Adrenal gland (tissue), 12 donors: ENCODE data around the gene CFAP251. TPM values are rescaled to one million over a fixed set of nuclear protein-coding genes. Genes with fewer than 3 reads are reported as not detected.
A peak's percentile ranks its signal among the peaks of the same experiment; 100 is the strongest.

Source experiments
- DNase-seq, 7 donors: peaks; one replicate each; pipeline ENCODE4 v3.0.0-alpha.2; 2019 to 2020
- H3K27ac ChIP-seq, 5 donors: fragments of 200-600 bp; sonication (generic) in 4 of 5; 1 replicate in 3 of 5; 2 replicates in 2 of 5; pipeline versions ENCODE4 v1.5.1 to v1.8.0; 2016 to 2020; ENCODE audit warnings: mild to moderate bottlenecking in 1 of 5
- H3K27me3 ChIP-seq: fragments of 200-600 bp; 2 replicates; pipeline ENCODE4 v1.8.0; 2021
- H3K36me3 ChIP-seq, 2 donors: fragments of 200-600 bp; replicated peaks in 1 of 2; 1 replicate in 1 of 2; 2 replicates in 1 of 2; pipeline versions ENCODE4 v1.5.1 to v1.8.0; 2018 to 2022
- H3K4me1 ChIP-seq, 2 donors: fragments of 200-600 bp; replicated peaks in 1 of 2; 1 replicate in 1 of 2; 2 replicates in 1 of 2; pipeline versions ENCODE4 v1.5.1 to v1.8.0; 2018 to 2021
- H3K4me3 ChIP-seq, 4 donors: fragments of 200-600 bp; sonication (generic) in 3 of 4; one replicate each; pipeline ENCODE4 v1.5.1; 2016 to 2018
- H3K9me3 ChIP-seq, 3 donors: fragments of 200-600 bp; sonication (generic) in 1 of 3; replicated peaks in 1 of 3; 1 replicate in 2 of 3; 2 replicates in 1 of 3; pipeline versions ENCODE4 v1.5.1 to v1.8.0; 2016 to 2021
- CTCF ChIP-seq, 6 experiments: fragments of 450-650 bp in 4 of 6; fragments of 200-600 bp in 2 of 6; sonication (generic) in 1 of 6; IDR thresholded peaks; 1 replicate in 5 of 6; 2 replicates in 1 of 6; pipeline versions ENCODE4 v1.5.1 to v1.8.0; 2016 to 2021; ENCODE audit warnings: antibody characterized with exemption in 6 of 6, mild to moderate bottlenecking in 2 of 6, moderate library complexity in 1 of 6
- POLR2A ChIP-seq, 2 donors: fragments of 450-650 bp; IDR thresholded peaks; one replicate each; pipeline ENCODE4 v1.6.1; 2017; ENCODE audit warnings: antibody characterized with exemption in 2 of 2, mild to moderate bottlenecking in 2 of 2, moderate library complexity in 1 of 2
- WGBS, 4 donors: extraction: QIAGEN DNeasy Blood & Tissue Kit in 2 of 4; methylation state at CpG; one replicate each; pipeline versions ENCODE4 v1.1.5 to v1.1.7; 2013 to 2017; 5-methylcytosine and 5-hydroxymethylcytosine counted together
- intact Hi-C, 2 donors: fragments of 100-400 bp; cut with DNase I; formaldehyde crosslinking; loops; one replicate each; pipeline versions ENCODE4 v1.14.1 to v1.15.0; 2022 to 2023
- polyA plus RNA-seq, 3 donors: library from polyadenylated mRNA; stranded (reverse); fragments of 200-250 nt in 2 of 3; fragments of 350-450 nt in 1 of 3; fragmentation: Illumina TruSeq in 1 of 3; extraction: RNeasy Lipid Tissue Mini Kit (QIAGEN cat#74804) in 1 of 3; gene quantifications; one replicate each; pipeline ENCODE4 v1.2.3, GENCODE V29; 2013 to 2014
- small RNA-seq, 2 donors: library from RNA; depleted of rRNA; stranded (forward); fragments of <200 nt; gene quantifications; one replicate each; pipeline ENCODE3, GENCODE V24; 2016
- total RNA-seq, 9 donors: library from RNA; depleted of rRNA in 4 of 9; stranded (reverse); fragments of >200 nt in 4 of 9; fragments of 120-200 nt in 1 of 9; fragmentation: NEBNext Ultra II Directional in 1 of 9; extraction: Animal tissue kit (Norgen Biotek cat#: 25700) in 1 of 9; gene quantifications; one replicate each; pipeline versions ENCODE4 v1.1.0 to v1.2.4, GENCODE V29; 2013 to 2023
- donor health status: healthy with polysubstance abuse.
- donor health status: Bipolar disorder and iron deficiency.
- donor health status: DM: yes; HTN: yes; CAD: no.
- donor health status: DM: no; HTN: no; CAD: no.
- donor health status: DM: no; HTN: no; CAD: no.
- donor health status: DM: yes; HTN: yes; CAD: no.

CFAP251 gene
- total and polyA plus RNA-seq, 12 donors: 0.30 to 11.6 (median 2.7) TPM

GRCh38 chr12:122050706-122051105 is 132.3 kb downstream of the CFAP251 start:
- H3K27ac ChIP-seq: peak overlapping the region in 4 of 5 donors; percentile 60 to 80 (median 76)
- WGBS, 4 donors: 65 to 83% (median 79%) methylated on average over 15 to 20 of the region's 20 CpGs
- no peaks in the 10 kb centered on the region for H3K27me3 ChIP-seq
- peaks cover 9 to 14% of the 10 kb centered on the region in 2 donors for H3K4me1 ChIP-seq
- no peak overlapping the region for H3K4me3 ChIP-seq
- TF ChIP-seq CTCF (IDR thresholded peaks at IDR 0.05) (no peak), POLR2A (IDR thresholded peaks at IDR 0.05) (no peak)
- H3K9me3 ChIP-seq: no peaks in the 10 kb centered on the region
- DNase-seq: no peak
- no peaks in the 10 kb centered on the region for H3K36me3 ChIP-seq
- intact Hi-C loops: loop anchor here in 1 of 2 donors (10.0 kb wide), 1 partner anchor 134 kb away; the partner anchor contains the start of gene LRRC43

DNA sequence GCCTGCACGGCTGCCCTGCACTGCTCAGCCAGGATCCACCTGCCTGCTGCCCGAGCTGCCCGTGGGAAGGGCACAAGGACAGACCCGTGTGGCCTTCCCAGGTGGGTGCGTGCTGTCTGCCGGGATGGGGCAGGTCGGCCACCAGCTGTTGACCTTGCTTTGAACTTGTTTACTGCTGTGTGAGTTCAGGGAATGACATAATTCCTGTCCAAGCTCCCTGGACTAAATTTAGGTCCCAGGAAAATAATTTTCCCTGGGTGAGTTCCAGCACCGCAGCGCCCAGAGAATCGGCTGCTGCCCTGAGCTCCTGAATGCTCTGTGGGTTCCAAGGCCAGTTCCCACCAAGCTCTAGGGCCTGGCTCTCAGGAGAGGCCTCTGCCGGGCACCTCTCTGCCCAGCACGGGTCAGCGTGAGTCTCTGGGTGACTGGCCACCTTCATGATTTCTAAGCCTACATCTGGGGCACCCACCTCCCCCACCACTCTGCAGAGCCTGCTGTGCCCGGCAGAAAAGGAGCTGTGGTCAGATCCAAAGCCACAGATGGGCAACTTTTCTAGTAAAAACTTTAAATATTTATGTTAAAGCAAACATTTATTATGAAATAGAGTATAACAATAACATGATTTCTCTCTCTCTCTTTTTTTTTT is 133.0 kb downstream of the CFAP251 start:
- no peak for TF ChIP-seq CTCF (IDR thresholded peaks at IDR 0.05)
- TF ChIP-seq POLR2A (IDR thresholded peaks at IDR 0.05): no peak
- Histone ChIP-seq H3K36me3 (no peaks in the 10 kb centered on the region), H3K4me1 (peaks cover 9 to 14% of the 10 kb centered on the region in 2 donors), H3K27ac (peak overlapping the region in 4 of 5 donors; percentile 60 to 80 (median 76)), H3K27me3 (no peaks in the 10 kb centered on the region), H3K9me3 (no peaks in the 10 kb centered on the region), H3K4me3 (no peak overlapping the region)
- WGBS, 4 donors: 17 to 30% (median 26%) methylated on average over 5 to 14 of the region's 14 CpGs
- peak; percentile 62 to 80 (median 68) for DNase-seq
- intact Hi-C loops: loop anchor here in 1 of 2 donors (10.0 kb wide), 1 partner anchor 133 kb away; the partner anchor contains the start of gene LRRC43

DNA sequence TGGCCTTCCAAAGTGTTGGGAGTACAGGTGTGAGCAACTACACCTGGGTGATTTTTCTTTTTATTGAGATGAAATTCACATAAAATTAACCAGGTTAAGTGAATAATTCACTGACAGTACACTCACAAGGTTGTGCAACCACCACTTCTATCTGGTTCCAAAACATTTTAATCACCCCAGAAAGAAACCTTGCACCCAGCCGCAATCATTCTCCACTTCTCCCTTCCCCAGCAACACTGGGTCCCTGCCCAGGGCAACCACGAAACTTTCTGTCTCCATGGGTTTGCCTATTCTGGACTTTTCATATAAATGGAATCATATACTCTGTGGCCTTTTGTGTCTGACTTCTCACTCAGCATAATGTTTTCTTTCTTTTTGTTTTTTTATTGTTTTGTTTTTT is 133.9 kb downstream of the CFAP251 start:
- intact Hi-C loops: loop anchor here in 1 of 2 donors (10.0 kb wide), 1 partner anchor 133 kb away; the partner anchor contains the start of gene LRRC43
- H3K27me3 ChIP-seq: no peaks in the 10 kb centered on the region
- H3K27ac ChIP-seq: no peak overlapping the region
- no peak for DNase-seq
- no peak for TF ChIP-seq POLR2A (IDR thresholded peaks at IDR 0.05)
- TF ChIP-seq CTCF (IDR thresholded peaks at IDR 0.05): no peak
- H3K9me3 ChIP-seq: no peaks in the 10 kb centered on the region
- H3K4me1 ChIP-seq: peaks cover 9 to 14% of the 10 kb centered on the region in 2 donors
- 51 to 71% (median 57%) methylated on average over 2 of the region's 2 CpGs for WGBS, 4 donors
- H3K36me3 ChIP-seq: no peaks in the 10 kb centered on the region
- no peak overlapping the region for H3K4me3 ChIP-seq

Small RNA genes lying within 50 kb of the gene (small RNA-seq; reads per million reads assigned to genes)
- gene AC069503.3 (0 reads per million in 2 donors), gene RF00017 (0 reads per million in 2 donors), gene RNU7-170P (0 reads per million in 2 donors)

Other genes with a start within 250 kb of the CFAP251 start
- under 1 TPM in 4 of 9 donors, not detected in 5; 0.22 to 0.41 (median 0.27) TPM for gene MORN3, start 248.9 kb upstream of the CFAP251 start, total RNA-seq
- gene MORN3, start 248.9 kb upstream of the CFAP251 start, polyA plus RNA-seq: under 1 TPM; 0.05 to 0.32 (median 0.24) TPM
- 10 to 100 TPM in 3 of 9 donors, 1 to 10 TPM in 6; 4.6 to 18.6 (median 7.5) TPM for gene TMEM120B, start 205.8 kb upstream of the CFAP251 start, total RNA-seq
- gene TMEM120B, start 205.8 kb upstream of the CFAP251 start, polyA plus RNA-seq: 10 to 100 TPM in 2 of 3 donors, 1 to 10 TPM in 1; 7.7 to 19.7 (median 11.7) TPM
- gene RHOF, start 124.9 kb upstream of the CFAP251 start, total RNA-seq: 10 to 100 TPM in 8 of 9 donors, 1 to 10 TPM in 1; 7.7 to 49.5 (median 25.5) TPM
- gene RHOF, start 124.9 kb upstream of the CFAP251 start, polyA plus RNA-seq: 10 to 100 TPM in 1 of 3 donors, 1 to 10 TPM in 2; 4.1 to 14.5 (median 9.3) TPM
- gene SETD1B, start 114.6 kb upstream of the CFAP251 start, total RNA-seq: 10 to 100 TPM in 7 of 9 donors, 1 to 10 TPM in 2; 2.1 to 25.9 (median 12.1) TPM
- gene SETD1B, start 114.6 kb upstream of the CFAP251 start, polyA plus RNA-seq: 10 to 100 TPM in 1 of 3 donors, 1 to 10 TPM in 2; 5.0 to 27.3 (median 9.0) TPM
- gene HPD, start 59.7 kb upstream of the CFAP251 start, total RNA-seq: 10 to 100 TPM in 2 of 9 donors, 1 to 10 TPM in 7; 1.6 to 13.0 (median 3.6) TPM
- gene HPD, start 59.7 kb upstream of the CFAP251 start, polyA plus RNA-seq: 1 to 10 TPM; 3.4 to 7.9 (median 4.4) TPM
- gene PSMD9, start 29.8 kb upstream of the CFAP251 start, total RNA-seq: 100 to 1,000 TPM in 1 of 9 donors, 10 to 100 TPM in 8; 45.3 to 145 (median 58.4) TPM
- 10 to 100 TPM; 31.4 to 32.7 (median 31.5) TPM for gene PSMD9, start 29.8 kb upstream of the CFAP251 start, polyA plus RNA-seq
- gene BCL7A, start 103.3 kb downstream of the CFAP251 start, total RNA-seq: 10 to 100 TPM in 1 of 9 donors, 1 to 10 TPM in 8; 3.9 to 11.5 (median 5.2) TPM
- 1 to 10 TPM; 1.6 to 4.6 (median 2.3) TPM for gene BCL7A, start 103.3 kb downstream of the CFAP251 start, polyA plus RNA-seq
- 10 to 100 TPM; 13.7 to 79.1 (median 42.2) TPM for gene MLXIP, start 160.2 kb downstream of the CFAP251 start, total RNA-seq
- 10 to 100 TPM; 29.1 to 98.1 (median 29.3) TPM for gene MLXIP, start 160.2 kb downstream of the CFAP251 start, polyA plus RNA-seq